ENCODE measurements around the gene YRDC.

The YRDC gene

GRCh38 chr1:37764888-37765441 is 43.0 kb downstream of the YRDC start, which contains the start of gene EPHA10:
TSS of gene EPHA10 (minus strand) at chr1:37765120. CDS start at chr1:37765066, 54 bp downstream.
- DNase-seq = no peak

GRCh38 chr1:37764414-37764825 is 43.6 kb downstream of the YRDC start:
- DNase-seq = no peak

- no peak for DNase-seq
Measured at GRCh38 chr1:37763791-37764413, 44.1 kb downstream of the YRDC start.

GRCh38 chr1:37762516-37762915 is 45.5 kb downstream of the YRDC start:
- no peak for DNase-seq

GRCh38 chr1:37761416-37762095 is 46.5 kb downstream of the YRDC start:
- no peak for DNase-seq

GRCh38 chr1:37759451-37759850 is 48.6 kb downstream of the YRDC start:
- DNase-seq = no peak

- DNase-seq = no peak
Measured at GRCh38 chr1:37755951-37756560, 52.0 kb downstream of the YRDC start.

- no peak for DNase-seq
Measured at GRCh38 chr1:37755290-37755689, 52.7 kb downstream of the YRDC start.

GRCh38 chr1:37753473-37754321 is 54.3 kb downstream of the YRDC start:
- DNase-seq = no peak

Data from stimulated activated CD4-positive, alpha-beta T cell treated with anti-CD3 and anti-CD28 coated beads, Interleukin-4, amount 100 ng/mL, for 4 hours (primary cell).